Keratinocyte (primary cell): ENCODE measurements around the gene CRACR2B.

Experiments used
- CTCF ChIP-seq, 3 experiments: IDR thresholded peaks in 1 of 3; conservative IDR thresholded peaks in 1 of 3; optimal IDR thresholded peaks in 1 of 3; 2 replicates in 2 of 3; 3 replicates in 1 of 3; pipeline versions ENCODE3 to v1.5.1; 2011; ENCODE audit warnings: low read length in 3 of 3, mild to moderate bottlenecking in 3 of 3, moderate library complexity in 2 of 3, control low read depth in 1 of 3, inconsistent platforms in 1 of 3; ENCODE audit not compliant: insufficient read depth in 2 of 3; ENCODE audit errors: extremely low read depth in 1 of 3
- EZH2 ChIP-seq: IDR thresholded peaks from one replicate; pipeline ENCODE4 v1.6.1; 2012; ENCODE audit warnings: inconsistent platforms, mild to moderate bottlenecking, low read length, moderate library complexity

- no peak for TF ChIP-seq CTCF (optimal IDR thresholded peaks at IDR 0.05 in 1 of 3, IDR thresholded peaks at IDR 0.05 in 1 of 3, conservative IDR thresholded peaks at IDR 0.05 in 1 of 3; ENCODE audit: extremely low read depth in 1 of 3, insufficient read depth in 2 of 3, low read length in 3 of 3)
- TF ChIP-seq EZH2 = no peak
Observed at GRCh38 chr11:815675-816432, 11.9 kb upstream of the CRACR2B start.
